CD4-positive, alpha-beta T cell treated with Interleukin-2 at 100 ng/mL for 4 hours (primary cell): ENCODE measurements around the gene ARHGDIG.

Source experiments
- DNase-seq: peaks from one replicate; pipeline ENCODE4 v3.0.0-alpha.2; 2020; ENCODE audit warnings: low spot score

The ARHGDIG gene

DNA sequence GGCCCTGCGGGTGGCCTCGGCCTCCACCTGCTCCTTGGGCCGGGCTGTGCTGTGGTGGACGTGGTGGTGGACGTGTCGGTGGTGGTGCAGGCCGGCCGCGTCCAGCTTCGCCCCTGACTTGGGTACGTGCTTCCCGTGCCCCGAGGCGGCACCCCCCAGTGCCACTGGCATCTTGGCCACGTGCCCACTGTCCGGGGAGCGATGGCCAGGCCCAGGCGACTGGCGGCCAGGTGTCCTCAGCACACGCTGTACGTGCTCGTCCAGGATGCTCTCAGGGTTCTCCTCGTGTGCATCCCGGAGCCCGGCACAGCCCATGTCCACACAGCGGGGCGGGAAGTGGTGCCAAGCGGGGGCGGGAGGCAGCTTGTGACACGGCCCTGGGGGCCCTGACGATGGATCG is 17.4 kb downstream of the ARHGDIG start:
- no peak for DNase-seq

DNA sequence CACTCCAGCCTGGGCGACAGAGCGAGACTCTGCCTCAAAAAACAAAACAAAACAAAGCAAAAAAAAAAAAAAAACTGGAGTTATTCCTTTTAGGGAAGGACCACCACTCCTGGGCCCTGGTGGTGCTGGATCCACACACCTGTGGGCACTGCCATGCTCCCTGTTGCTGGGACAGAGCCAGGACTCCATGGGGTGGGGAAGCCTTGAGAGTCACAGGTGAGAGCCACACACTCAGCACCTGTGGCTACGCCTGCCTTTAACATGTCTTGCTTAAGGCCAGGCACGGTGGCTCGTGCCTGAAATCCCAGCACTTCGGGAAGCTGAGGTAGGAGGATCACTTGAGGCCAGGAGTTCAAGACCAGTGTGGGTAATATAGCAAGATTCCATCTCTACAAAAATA is 20.8 kb downstream of the ARHGDIG start:
- no peak for DNase-seq

DNA sequence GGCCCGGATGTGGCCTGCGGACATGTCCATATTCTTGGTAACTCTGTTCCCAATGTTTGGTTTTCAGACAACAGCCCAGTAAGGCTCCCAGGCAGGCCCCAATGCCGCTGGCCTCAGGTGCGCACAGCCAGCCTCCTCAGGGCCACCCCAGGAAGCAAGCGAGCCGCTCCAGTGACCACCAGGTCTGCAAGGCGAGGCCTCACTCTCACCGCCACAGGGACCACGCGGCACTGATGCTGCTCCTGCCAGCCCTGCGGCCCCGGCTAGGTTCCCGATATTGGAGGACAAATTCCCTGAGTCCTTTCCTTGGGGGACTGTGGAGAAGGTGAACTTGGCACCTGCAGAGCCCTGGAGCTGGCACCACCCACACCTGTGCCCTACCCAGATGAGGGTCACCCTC is 21.6 kb downstream of the ARHGDIG start:
- DNase-seq, result no peak

DNA sequence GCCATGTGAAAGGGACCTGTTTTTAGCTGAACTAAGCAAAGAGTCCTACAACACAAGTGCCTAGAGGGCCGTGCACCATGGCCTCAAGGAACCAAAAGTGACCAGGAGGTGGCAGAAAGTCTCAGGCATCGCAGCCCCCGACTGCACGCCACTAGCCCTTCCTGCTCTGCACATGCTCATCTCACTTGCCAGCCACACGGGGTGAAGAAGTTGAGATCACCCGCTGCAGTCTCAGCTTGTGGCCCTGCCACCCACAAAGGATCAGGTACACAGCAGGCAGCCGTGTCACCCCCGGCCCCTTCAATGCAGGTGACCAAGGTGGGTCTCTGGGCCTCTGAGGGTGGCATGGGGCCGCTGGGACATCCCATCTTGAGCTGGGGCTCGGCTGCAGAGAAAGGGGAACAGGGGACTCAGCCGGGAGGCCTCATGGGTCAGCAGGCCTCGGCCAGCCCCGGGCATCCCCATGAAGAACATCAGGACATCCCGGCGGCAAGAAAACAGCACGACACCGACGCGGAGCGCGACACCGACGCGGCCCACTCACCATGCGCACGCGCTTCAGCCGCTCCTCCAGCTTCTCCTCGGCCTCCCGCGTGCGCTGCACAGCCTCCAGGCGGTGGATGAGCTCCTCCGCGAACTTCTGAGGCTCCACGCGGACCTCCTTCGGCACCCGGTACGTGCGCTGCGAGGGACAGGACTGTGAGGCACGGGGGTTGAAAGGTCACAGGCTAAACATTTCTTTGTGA is 23.5 kb downstream of the ARHGDIG start:
- no peak for DNase-seq

DNA sequence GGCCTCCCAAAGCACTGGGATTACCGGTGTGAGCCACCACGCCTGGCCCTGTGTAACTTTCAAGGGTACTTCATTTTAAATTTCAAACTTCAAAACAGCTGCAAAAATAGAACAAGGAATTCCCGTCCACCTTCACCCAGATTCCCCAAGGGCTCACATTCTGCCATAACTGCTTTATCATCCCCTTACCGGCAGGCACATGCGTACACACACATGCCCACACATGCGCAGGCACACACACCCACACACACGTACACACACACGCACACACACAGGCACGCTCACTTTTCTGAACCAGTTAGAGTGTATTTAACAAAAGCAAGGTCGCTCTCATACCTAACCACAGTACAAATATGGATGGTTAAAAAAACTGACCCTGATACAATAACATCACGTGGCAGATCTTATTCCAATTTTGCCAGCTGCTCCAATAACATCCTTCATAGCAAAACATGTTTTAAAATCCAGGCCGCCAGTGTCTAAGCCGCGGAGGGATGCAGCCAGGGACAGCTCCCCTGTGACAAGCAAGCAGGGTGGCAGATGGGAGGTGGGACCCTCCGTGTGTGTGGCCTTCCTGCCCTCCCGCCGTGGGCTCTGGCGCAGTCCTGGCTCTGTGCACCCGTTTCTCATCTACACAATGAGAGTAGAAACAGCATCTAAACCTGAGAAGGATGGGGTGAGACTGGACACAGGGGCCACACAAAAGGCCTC is 25.7 kb downstream of the ARHGDIG start:
- DNase-seq, result no peak

DNA sequence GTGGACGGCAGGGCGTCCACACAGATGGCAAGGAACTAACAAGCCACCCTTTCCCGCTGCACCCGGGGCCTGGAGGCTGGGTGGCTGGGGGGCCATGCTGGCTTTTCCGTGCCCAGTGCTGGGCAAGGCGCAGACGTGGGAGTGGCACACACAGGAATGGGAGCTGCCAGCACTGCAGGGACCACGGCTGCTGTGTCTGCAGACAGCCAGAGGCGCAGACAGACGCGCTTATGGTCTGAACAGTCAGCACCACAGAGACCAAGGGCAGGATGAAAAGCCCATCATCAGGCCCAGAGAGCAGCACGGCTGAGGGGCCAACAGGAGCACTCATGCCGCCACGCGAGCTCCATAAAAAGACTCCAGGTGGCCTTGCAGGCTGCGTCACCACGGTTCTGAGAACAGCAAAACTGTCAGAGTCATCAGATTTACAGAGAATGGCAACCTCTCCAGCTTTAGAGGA is 26.6 kb downstream of the ARHGDIG start:
- DNase-seq, result no peak

DNA sequence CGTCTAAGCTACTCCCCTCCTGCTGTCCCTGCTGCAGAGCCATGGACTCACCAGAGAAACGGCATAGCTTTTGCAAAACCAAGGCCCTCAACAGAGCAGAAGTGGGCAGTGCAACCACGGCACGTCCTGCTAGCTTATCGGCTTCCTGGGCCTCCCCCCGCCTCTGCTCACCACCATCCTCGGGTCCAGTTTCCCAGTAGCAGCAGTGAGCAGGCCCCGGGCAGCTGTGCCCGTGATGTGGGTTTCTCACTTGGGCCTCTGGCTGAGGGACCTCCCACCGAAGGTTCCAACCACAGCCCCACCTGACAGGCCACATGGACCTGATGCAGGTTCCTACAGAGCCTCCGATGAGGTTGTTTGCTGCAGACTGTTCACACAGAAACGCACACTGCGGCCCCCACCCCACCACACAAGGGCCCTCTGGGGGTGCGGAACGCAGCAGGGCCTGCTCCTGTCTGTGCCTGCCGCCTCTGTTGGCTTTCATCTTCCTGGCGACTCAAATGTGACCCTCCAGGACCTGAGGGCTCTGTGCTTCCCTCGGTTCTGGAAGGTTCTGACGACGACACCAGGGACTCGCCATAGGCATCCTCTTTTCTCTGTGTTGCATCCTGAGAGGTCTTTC is 27.4 kb downstream of the ARHGDIG start:
- no peak for DNase-seq

DNA sequence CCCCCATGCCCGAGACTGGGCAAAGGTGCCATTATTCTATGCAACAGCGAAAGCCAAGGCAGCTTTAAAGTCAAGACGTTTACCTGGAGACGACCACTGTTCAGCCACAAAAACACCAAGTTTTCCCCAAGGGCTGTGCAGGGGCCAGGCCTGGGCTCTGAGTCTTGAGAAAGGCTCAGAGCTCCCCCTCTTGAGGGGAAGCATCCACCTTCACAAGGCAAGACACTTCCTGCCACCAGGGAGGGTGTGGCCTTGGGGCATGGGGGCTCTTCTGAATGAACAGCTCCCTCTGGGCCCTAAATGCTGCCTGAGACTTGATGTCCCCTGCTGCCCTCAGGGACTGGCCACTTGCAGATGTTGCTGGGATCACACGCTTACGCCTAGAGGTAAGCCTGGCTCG is 29.1 kb downstream of the ARHGDIG start:
- no peak for DNase-seq

DNA sequence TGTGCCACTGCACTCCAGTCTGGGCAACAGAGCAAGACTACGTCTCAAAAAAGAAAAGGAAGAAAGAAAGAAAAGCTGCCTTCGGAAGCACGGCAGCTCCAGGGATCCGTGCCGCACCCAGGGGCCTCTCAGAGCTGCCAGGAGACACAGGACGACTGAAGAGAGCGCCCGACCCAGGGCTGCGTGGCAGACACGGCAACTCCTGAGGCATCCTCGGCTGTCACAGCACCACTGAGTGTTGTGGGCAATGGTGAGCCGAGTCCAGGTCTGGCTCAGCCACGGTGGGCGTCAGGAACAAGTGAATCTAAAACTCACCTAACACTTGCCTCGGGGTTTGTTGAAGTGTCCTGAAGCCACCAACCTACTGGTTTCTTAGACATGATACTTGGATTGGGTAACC is 31.3 kb downstream of the ARHGDIG start:
- no peak for DNase-seq

DNA sequence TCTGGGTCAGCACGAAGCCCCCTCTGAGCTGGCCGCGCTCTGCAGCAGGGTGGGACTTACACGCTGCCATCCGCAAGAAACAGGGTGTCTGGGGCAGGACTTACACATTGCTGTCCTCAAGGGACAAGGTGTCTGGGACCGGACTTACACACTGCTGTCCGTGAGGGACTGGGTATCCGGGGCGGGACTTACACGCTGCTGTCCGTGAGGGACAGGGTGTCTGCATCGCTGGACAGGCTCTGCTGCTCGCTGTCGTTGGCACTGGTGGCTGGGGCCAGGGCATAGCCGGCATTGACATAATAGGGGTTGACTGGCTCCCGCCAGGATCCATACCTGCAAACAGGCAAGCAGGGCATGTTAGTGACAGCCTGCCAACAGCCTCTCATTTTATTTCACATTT is 34.0 kb downstream of the ARHGDIG start:
- no peak for DNase-seq

DNA sequence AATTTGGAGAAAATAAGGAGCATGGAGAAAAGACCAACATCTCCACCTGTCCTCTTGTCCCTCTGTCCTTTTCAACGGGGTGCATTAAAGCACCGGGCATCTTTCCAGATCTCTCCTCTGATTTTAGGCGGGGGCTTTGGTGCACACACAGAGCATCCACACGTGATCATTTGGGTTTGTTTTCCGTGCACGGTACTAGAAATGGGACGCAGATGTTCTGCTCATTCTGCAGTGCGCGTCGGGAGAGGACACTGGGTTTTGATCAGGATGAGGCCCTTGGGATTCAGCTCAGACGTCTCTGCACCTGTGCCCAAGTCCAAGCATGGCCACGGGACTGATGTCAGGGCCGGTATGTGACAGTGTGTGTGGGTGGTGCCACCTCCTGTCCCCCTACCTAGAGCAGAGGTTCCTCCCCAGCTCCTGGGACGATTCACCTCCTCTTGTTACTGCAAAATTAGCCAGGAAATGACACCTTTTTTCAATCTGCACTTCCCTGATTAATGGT is 34.5 kb downstream of the ARHGDIG start:
- no peak for DNase-seq

DNA sequence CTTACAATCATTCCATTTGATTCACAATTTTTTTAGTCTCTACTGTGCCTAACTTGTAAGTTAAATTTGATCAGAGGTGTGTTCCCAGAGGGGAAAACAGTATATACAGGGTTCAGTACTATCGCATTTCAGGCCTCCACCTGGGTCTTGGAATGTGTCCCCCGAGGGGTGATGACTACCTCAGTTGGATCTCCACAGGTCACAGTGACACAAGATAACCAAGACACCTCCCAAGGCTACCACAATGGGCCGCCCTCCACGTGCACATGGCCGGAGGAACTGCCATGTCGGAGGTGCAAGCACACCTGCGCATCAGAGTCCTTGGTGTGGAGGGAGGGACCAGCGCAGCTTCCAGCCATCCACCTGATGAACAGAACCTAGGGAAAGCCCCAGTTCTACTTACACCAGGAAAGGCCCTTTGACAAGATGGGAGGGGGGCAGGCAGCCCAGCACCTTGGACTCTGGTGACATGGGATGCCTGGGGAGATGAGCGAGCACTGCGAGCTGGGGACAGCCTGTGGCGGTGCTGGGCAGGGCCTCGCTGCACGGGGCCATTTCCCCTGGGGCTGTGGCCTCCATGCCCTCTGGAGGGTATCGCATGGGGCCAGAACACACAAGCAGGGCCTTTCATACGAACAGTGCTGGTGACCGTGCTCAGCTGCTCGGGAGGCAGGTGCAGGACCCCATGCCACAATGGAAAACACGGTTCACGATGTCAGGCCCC is 36.5 kb downstream of the ARHGDIG start:
- no peak for DNase-seq

DNA sequence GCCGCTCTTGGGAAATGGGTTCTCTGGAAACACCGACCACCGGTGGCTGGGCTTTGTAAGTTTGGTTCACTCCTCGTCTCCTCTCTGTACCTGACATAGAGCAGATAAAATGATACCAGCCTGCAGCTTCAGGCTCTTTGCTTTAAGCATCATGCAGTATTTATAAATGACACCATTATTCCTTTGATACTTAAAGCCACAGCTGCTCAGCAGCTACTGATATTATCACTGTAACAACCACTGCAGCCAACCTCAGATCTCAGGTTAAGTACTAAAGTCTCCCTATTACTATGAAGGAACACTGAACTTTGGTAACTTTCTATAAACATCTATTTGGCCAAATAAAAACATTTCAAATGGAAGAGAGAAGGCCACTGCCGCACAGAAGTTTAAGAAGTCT is 37.2 kb downstream of the ARHGDIG start:
- no peak for DNase-seq

DNA sequence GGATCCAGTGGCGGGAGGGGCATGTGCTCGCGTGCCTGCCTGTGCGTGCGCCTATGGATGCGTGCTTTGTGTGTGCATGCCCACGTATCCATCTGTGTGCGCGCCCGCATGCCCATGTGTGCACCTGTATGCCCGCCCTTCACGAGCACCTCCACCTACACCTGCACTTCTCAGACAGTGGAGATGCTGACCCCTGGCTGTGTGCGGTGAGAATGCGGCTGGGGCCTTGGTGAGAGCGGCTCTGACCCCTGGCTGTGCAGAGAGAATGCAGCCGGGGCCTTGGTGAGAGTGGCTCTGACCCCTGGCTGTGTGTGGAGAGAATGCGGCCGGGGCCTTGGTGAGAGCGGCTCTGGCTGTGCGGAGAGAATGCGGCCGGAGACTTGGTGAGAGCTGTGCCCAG is 38.2 kb downstream of the ARHGDIG start:
- no peak for DNase-seq

DNA sequence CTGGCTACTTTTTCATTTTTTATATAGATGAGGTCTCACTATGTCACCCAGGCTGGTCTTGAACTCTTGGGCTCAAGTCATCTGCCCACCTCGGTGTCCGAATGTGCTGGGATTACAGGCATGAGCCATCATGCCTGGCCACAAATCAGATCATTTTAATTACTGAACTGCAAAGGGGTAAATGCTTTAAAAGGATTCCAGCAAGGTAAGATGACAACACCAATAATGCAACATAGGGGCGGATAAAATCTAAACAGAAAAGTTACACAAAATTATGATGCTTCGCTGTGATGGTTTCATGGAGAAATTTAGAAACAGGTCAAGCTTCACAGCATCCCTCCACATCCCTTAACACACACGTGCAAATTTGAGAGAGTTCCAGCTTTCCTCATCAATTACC is 39.8 kb downstream of the ARHGDIG start:
- no peak for DNase-seq

DNA sequence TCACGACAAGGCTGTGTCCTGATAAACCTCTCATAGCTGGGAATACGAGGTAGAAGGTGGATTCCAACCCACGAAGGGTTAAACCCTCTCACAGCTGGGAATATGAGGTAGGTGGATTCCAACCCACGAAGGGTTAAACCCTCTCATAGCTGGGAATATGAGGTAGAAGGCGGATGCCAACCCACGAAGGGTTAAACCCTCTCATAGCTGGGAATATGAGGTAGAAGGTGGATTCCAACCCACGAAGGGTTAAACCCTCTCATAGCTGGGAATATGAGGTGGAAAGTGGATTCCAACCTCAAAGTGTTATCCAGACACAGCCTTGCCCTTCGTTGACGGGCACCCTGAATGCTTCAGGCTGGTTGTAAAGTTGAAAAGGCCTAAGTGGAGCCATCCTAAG is 41.1 kb downstream of the ARHGDIG start:
- no peak for DNase-seq

DNA sequence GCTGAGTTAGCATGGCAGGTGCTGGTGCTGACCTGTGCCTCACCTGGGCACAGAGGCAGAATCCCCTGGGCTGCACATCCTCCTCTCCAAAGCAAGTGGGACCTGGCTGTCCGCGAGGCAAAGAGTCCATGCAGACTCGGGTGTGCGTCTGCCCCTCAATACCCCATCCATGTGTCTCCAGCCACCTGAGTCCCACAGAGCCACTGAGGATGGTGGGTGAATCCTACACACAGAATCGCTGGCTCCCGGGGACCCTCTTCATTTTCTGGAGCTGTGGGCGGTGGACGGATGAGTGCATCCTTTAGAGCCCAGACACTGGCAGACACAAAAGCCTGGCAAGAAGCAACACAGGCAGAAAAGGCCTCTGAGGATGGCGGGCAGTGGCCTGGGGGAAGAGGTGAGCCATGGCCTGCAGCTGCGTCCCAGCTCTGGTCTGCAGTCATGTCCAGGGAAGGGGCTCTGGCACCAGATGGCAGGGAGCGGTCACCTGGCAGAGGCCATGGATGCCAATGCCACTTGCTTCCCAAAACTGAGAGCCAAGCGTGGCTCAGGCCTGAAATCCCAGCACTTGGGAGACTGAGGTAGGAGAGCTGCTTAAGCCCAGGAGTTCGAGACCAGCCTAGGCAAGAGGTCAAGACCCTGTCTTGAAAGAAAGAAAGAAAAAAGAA is 42.2 kb downstream of the ARHGDIG start:
- DNase-seq, result no peak

DNA sequence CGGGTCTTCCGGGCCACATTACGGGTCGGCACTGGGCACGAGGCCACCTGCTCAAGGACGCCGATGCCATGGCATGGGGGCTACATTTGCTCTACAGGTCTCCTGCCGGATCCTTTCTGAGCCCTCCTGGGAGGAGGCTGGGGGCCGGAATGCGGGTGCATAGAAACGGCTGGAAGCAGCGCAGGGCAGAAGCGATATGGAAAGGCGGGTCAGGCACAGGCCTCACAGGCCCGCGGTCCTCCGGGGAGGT is 43.7 kb downstream of the ARHGDIG start:
- no peak for DNase-seq

DNA sequence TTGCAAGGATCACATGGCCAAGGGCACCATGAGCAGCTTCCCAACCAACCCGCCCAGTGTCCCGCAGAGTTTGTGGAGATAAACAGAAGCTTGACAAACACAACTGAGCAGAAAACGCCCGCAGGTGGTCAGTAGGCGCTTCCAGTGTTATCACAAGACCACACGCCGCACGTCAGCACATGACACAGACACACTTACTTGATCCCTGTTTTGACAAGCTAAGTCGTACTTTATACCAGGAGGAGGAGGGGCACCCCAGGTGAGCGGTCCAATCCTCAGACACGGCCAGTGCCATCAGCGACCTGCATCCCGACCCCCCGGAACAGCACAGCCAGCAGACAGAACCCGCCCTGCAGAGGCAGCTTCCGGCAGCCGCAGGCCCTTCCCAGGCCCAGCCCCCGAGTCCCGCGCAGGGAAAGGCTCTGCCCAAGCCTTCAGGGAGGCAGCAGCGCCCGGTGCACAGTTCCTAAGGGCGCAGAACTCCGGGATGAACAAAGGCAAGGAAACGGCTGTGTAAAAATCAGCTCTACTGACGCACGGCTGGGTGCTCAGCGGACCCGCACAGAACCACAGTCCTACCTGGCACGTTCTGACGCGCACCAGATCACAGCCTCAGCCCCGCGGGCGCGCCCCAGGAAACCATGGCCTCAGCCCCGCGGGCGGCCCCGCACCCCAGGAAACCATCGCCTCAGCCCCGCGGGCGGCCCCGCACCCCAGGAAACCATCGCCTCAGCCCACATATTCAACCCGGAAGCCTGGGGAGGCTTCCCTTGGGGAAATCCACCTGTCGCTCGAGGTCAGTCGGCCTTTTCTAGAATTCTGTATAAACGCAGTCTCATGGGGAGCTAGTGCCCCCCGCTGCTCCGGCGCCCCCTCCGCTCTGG is 44.3 kb downstream of the ARHGDIG start:
- peak; percentile 70 for DNase-seq

DNA sequence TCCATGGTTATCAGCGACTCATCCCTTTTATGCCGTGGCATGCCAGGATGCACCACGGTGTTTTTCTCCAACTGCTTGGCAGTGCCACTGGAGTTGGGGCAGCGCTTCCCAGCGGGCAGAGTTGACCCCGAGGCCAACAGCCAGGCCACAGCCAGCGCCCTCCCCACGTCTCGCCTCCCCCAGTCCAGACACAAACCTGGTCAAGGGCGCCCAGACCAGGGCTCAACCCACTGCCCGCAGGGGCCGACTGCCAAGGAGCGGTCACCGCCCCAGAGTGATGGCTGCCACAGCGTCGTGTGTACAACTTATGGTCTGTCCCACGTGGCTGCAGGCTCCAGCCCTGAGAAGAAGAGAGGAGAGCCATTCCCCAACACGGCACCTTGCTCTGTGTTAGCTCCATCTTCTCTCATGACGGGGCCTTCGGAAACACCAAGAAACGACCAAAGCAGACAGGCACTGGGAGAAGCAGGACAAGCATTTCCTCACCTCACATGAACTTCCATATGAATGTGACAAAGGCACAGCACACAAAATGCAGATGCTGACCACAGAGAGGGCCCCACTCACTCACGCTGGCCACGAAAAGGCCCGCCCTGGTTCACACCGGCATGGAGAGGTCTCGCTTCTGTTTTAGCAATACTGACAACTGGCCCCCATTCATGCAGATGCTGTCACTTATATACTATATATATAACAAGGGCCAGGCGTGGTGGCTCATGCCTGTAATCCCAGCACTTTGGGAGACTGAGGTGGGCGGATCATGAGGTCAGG is 45.2 kb downstream of the ARHGDIG start:
- DNase-seq, result no peak
